ENCODE measurements around the gene RTP2. TPM values are rescaled to one million over a fixed set of nuclear protein-coding genes. Genes with fewer than 3 reads are reported as not detected.

The RTP2 gene
- total and polyA plus RNA-seq, 9 of the 15 experiments (the other 6 are each of a cell fraction or from before 2014, with no cell fraction given): not detected

DNA sequence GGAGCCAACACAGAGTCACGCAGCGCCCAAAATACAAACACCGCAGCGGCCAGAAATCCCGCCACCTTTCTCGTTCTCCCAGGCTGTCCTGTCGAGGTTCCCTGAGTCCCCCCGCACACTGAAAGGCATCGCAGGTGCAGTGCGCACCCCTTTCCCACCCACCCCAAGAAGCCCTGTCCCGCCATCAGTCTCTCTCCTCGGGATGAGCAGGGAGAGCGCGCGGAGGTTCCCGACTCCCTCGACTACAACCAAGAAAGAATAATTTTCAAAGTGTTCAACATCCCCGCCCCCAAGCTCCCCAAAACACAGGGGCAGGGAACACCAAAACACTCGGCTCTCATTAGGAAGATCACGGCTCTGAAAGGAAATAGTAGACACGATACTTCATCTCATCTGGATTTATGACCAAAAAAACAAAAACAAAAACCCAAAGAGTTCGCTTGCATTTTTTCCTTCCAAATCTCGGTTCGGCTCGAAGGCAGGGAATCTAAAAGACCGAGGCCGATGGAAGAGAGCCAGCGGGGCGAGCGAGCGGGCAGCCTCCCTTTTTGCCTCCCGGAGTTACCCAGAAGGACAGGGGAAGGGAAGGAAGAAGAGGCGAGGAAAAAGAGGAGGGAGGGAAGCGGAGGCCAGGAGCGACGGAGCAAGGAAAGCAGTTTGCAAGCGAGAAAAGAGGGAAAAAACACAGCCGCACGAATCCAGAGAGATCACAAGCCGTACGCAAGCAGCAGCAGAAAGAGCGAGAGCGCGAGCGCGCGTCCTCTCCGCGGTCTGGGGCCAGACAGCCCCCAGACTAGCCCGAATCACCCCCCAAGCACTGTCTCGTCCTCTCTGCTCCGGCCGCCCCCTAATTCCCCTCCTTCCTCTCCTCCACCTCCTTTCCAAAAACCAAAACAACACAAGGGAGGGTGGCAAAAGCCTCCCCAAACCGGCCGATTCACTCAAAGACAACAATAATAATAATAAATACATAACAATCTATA, 42.1 kb upstream of the RTP2 start (continued):
- TF ChIP-seq MYBL2 (IDR thresholded peaks at IDR 0.05; ENCODE audit: low read depth): no peak
- no peak for TF ChIP-seq MYBL2 (CRISPR knock-in tag; IDR thresholded peaks at IDR 0.05; ENCODE audit: borderline replicate concordance)
- TF ChIP-seq MTA3 (IDR thresholded peaks at IDR 0.05; ENCODE audit: borderline replicate concordance): no peak
- TF ChIP-seq, protein P1, sequence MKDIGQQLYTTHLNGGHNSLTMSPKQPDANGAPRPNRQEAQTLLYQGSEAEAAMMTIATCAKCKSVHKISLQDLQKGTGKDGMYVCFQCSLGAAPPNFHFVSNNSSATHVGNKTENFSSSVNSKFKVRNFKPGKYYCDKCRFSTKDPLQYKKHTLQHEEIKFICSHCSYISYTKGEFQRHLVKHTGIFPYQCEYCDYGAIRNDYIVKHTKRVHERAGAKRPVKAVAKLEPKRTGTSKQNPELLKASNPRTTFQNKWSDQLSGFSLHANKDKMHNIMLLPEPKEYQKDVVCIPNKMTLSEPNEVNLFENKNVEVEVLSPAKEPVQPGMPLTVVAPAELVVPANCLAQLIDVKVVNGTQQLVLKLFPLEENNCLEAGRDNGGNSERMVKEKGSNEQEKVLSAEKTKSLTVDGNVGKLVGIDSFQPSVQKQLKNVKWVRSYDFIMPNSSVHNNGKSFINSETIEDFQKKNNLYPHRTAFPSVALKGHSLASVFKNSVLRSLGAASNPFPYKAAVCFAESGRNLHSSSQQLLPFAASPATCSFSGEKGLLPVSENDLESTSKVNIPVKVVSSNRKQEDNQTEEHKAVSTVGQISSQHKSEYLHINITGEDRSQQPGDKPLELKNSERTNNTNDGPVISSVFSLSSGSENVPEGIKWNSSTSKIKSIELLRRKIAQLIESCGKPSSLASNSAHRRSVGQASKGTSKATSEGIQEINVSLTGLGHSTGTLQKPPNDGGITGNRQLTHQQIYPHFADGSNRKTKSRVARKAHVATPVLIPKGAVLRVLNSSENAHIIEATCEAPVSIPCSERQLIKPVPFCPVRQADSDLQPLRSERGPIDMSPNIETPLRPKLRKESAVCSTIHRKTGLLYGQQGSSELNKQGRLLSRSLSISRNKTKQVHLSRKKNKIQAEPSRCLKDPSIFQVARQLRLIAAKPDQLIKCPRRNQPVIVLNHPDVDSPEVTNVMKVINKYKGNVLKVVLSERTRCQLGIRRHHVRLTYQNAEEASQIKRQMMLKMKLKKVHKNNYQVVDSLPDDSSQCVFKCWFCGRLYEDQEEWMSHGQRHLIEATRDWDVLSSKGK (CRISPR knock-in tag; IDR thresholded peaks at IDR 0.05): no peak
- TF ChIP-seq HMG20B (CRISPR knock-in tag; IDR thresholded peaks at IDR 0.05): no peak
- peak; percentile 63 for TF ChIP-seq POLR2B (IDR thresholded peaks at IDR 0.05; ENCODE audit: low read depth, partially characterized antibody)
- TF ChIP-seq, protein P2, sequence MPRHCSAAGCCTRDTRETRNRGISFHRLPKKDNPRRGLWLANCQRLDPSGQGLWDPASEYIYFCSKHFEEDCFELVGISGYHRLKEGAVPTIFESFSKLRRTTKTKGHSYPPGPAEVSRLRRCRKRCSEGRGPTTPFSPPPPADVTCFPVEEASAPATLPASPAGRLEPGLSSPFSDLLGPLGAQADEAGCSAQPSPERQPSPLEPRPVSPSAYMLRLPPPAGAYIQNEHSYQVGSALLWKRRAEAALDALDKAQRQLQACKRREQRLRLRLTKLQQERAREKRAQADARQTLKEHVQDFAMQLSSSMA (CRISPR knock-in tag; IDR thresholded peaks at IDR 0.05): 0 out of 2 replicates have a peak, but pooled peaks have one; percentile 51
- TF ChIP-seq, protein P3, sequence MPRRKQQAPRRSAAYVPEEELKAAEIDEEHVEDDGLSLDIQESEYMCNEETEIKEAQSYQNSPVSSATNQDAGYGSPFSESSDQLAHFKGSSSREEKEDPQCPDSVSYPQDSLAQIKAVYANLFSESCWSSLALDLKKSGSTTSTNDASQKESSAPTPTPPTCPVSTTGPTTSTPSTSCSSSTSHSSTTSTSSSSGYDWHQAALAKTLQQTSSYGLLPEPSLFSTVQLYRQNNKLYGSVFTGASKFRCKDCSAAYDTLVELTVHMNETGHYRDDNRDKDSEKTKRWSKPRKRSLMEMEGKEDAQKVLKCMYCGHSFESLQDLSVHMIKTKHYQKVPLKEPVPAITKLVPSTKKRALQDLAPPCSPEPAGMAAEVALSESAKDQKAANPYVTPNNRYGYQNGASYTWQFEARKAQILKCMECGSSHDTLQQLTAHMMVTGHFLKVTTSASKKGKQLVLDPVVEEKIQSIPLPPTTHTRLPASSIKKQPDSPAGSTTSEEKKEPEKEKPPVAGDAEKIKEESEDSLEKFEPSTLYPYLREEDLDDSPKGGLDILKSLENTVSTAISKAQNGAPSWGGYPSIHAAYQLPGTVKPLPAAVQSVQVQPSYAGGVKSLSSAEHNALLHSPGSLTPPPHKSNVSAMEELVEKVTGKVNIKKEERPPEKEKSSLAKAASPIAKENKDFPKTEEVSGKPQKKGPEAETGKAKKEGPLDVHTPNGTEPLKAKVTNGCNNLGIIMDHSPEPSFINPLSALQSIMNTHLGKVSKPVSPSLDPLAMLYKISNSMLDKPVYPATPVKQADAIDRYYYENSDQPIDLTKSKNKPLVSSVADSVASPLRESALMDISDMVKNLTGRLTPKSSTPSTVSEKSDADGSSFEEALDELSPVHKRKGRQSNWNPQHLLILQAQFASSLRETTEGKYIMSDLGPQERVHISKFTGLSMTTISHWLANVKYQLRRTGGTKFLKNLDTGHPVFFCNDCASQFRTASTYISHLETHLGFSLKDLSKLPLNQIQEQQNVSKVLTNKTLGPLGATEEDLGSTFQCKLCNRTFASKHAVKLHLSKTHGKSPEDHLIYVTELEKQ (CRISPR knock-in tag; IDR thresholded peaks at IDR 0.05): no peak
- TF ChIP-seq, protein P4, sequence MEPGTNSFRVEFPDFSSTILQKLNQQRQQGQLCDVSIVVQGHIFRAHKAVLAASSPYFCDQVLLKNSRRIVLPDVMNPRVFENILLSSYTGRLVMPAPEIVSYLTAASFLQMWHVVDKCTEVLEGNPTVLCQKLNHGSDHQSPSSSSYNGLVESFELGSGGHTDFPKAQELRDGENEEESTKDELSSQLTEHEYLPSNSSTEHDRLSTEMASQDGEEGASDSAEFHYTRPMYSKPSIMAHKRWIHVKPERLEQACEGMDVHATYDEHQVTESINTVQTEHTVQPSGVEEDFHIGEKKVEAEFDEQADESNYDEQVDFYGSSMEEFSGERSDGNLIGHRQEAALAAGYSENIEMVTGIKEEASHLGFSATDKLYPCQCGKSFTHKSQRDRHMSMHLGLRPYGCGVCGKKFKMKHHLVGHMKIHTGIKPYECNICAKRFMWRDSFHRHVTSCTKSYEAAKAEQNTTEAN (CRISPR knock-in tag; IDR thresholded peaks at IDR 0.05): no peak
- TF ChIP-seq, protein P5, sequence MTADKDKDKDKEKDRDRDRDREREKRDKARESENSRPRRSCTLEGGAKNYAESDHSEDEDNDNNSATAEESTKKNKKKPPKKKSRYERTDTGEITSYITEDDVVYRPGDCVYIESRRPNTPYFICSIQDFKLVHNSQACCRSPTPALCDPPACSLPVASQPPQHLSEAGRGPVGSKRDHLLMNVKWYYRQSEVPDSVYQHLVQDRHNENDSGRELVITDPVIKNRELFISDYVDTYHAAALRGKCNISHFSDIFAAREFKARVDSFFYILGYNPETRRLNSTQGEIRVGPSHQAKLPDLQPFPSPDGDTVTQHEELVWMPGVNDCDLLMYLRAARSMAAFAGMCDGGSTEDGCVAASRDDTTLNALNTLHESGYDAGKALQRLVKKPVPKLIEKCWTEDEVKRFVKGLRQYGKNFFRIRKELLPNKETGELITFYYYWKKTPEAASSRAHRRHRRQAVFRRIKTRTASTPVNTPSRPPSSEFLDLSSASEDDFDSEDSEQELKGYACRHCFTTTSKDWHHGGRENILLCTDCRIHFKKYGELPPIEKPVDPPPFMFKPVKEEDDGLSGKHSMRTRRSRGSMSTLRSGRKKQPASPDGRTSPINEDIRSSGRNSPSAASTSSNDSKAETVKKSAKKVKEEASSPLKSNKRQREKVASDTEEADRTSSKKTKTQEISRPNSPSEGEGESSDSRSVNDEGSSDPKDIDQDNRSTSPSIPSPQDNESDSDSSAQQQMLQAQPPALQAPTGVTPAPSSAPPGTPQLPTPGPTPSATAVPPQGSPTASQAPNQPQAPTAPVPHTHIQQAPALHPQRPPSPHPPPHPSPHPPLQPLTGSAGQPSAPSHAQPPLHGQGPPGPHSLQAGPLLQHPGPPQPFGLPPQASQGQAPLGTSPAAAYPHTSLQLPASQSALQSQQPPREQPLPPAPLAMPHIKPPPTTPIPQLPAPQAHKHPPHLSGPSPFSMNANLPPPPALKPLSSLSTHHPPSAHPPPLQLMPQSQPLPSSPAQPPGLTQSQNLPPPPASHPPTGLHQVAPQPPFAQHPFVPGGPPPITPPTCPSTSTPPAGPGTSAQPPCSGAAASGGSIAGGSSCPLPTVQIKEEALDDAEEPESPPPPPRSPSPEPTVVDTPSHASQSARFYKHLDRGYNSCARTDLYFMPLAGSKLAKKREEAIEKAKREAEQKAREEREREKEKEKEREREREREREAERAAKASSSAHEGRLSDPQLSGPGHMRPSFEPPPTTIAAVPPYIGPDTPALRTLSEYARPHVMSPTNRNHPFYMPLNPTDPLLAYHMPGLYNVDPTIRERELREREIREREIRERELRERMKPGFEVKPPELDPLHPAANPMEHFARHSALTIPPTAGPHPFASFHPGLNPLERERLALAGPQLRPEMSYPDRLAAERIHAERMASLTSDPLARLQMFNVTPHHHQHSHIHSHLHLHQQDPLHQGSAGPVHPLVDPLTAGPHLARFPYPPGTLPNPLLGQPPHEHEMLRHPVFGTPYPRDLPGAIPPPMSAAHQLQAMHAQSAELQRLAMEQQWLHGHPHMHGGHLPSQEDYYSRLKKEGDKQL (CRISPR knock-in tag; IDR thresholded peaks at IDR 0.05; ENCODE audit: borderline replicate concordance): no peak
- TF ChIP-seq LEF1 (IDR thresholded peaks at IDR 0.05): no peak

Measured in K562 (cell line).